ENCODE measurements around the gene DLG2. TPM values are rescaled to one million over a fixed set of nuclear protein-coding genes. Genes with fewer than 3 reads are reported as not detected.

DLG2 gene
- total RNA-seq, 1 experiment from 2014 or later, result 1.8 TPM

- no peak for DNase-seq
- Histone ChIP-seq H3K4me3 (ENCODE audit: insufficient read depth, low read depth, low read length) (no peak overlapping the region), H3K27me3 (ENCODE audit: control insufficient read depth, insufficient read depth, low read length) (no peaks in the 10 kb centered on the region), H3K36me3 (replicated peaks; ENCODE audit: control insufficient read depth, insufficient read depth, low read length) (no peaks in the 10 kb centered on the region)
Measured at GRCh38 chr11:84003181-84003580, 1624.0 kb downstream of the DLG2 start.

DNA sequence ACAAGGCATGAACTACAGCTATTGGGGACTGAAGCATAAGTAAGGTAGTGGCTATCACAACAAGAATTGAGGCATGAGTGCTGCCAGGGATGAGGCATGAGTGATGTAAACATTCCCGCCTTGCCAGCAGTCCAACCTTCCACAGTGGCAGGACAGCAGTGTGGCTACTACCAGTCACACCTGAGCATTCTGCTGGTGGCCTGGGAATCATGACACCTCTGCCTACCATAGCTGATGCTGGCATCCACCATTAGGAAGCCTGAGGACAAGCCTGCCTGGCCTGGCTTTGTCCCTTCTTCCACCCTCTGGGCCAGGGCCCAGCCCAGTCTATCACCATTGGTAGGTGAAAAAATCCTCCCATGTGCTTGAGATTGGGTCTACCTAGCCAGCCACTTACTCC, 1628.2 kb downstream of the DLG2 start:
- no peak for DNase-seq
- Histone ChIP-seq H3K4me3 (ENCODE audit: insufficient read depth, low read depth, low read length) (no peak overlapping the region), H3K36me3 (replicated peaks; ENCODE audit: control insufficient read depth, insufficient read depth, low read length) (no peaks in the 10 kb centered on the region), H3K27me3 (ENCODE audit: control insufficient read depth, insufficient read depth, low read length) (no peaks in the 10 kb centered on the region)

DNA sequence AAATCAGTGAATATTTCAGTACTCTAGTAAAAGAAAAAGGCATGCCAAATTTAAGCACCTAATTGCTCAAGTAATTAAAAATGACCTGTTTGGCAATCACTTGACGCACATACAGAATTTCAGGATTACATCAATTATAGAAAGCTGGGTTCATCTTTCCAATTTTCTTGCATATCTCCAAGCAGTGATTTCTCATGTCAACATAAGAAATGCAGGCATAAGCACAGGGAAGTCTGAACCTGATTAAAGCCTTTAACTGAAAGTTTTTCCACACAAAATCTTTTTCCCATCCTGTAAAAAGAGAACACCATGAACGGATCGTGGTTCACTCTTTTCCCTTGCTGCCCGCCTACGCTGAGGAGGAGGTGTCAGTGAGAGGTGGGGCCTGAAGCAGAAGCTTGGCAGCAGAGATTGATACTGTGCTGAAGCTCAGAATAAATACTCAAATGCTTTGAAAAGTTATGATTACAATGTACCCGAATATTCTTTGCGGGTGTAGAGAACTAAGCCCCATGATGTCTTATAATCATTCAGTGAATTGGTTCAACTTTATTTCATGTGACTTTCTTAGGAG, 1636.9 kb downstream of the DLG2 start:
- no peaks in the 10 kb centered on the region for H3K27me3 ChIP-seq (ENCODE audit: control insufficient read depth, insufficient read depth, low read length)
- no peaks in the 10 kb centered on the region for H3K36me3 ChIP-seq (replicated peaks; ENCODE audit: control insufficient read depth, insufficient read depth, low read length)
- H3K4me3 ChIP-seq (ENCODE audit: insufficient read depth, low read depth, low read length), result no peak overlapping the region
- no peak for DNase-seq

DNA sequence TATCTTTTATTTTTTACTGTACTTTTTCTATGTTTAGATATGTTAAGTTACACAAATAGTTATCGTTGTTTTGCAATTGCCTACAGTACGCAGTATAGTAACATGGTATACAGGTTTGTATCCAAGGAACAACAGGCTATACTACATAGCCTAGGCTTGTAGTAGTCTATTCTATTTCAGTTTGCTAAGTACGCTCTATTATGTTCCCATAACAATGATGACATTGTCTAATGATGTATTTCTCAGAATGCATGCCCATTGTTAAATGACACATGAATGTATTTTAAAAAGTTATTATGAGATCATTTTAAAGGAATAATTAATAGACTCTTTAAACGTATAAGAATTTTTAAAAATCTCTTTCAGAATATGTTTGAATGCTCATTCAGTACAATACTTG, 1644.3 kb downstream of the DLG2 start:
- no peaks in the 10 kb centered on the region for H3K27me3 ChIP-seq (ENCODE audit: control insufficient read depth, insufficient read depth, low read length)
- no peaks in the 10 kb centered on the region for H3K36me3 ChIP-seq (replicated peaks; ENCODE audit: control insufficient read depth, insufficient read depth, low read length)
- DNase-seq, result no peak
- H3K4me3 ChIP-seq (ENCODE audit: insufficient read depth, low read depth, low read length), result no peak overlapping the region

- H3K27me3 ChIP-seq (ENCODE audit: control insufficient read depth, insufficient read depth, low read length), result no peaks in the 10 kb centered on the region
- H3K4me3 ChIP-seq (ENCODE audit: insufficient read depth, low read depth, low read length), result no peak overlapping the region
- DNase-seq, result no peak
- no peaks in the 10 kb centered on the region for H3K36me3 ChIP-seq (replicated peaks; ENCODE audit: control insufficient read depth, insufficient read depth, low read length)
Measured at GRCh38 chr11:83979593-83979992, 1647.6 kb downstream of the DLG2 start.

DNA sequence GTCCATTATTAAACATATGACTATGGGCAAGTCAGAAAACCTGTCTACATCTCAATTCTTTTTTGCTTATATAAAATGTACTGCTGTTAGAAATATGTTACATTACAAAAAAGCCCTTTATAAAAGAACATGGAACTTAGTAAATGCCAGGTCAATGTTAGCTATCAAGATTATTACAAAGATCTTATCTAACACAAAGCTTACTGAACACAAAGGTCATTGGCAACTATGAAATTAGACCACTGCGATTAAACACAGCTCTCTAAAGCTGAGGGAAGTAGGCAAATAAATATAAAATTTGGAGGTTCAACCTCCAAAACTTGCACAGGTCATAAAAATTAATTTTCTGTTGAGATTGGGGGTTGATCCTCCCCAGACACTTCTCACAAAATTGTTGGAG, 1648.2 kb downstream of the DLG2 start:
- no peaks in the 10 kb centered on the region for H3K36me3 ChIP-seq (replicated peaks; ENCODE audit: control insufficient read depth, insufficient read depth, low read length)

DNA sequence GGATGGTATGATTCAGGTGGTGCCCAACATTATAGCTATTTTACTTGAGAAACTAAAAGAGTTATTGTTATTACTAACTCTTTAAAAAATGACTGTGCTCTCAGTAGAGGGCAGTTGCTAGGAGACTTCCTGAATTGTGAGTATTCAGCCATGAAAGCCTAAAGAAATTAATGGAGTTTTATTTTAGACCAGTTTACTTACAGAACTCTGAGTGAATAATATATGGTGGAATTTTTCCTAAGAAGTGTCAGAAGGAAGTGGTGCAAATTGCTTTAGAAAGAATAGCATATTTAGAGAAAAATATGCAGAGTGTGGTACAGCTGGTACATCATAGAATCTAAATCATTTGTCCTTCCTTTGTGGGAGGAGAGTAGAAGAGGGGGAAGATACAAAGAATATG, 1651.1 kb downstream of the DLG2 start:
- DNase-seq, result no peak
- H3K4me3 ChIP-seq (ENCODE audit: insufficient read depth, low read depth, low read length), result no peak overlapping the region
- H3K36me3 ChIP-seq (replicated peaks; ENCODE audit: control insufficient read depth, insufficient read depth, low read length), result no peaks in the 10 kb centered on the region
- H3K27me3 ChIP-seq (ENCODE audit: control insufficient read depth, insufficient read depth, low read length), result no peaks in the 10 kb centered on the region

More for the DNA sequence above, 1648.2 kb downstream of the DLG2 start:
- no peak overlapping the region for H3K4me3 ChIP-seq (ENCODE audit: insufficient read depth, low read depth, low read length)
- no peaks in the 10 kb centered on the region for H3K27me3 ChIP-seq (ENCODE audit: control insufficient read depth, insufficient read depth, low read length)
- no peak for DNase-seq

- DNase-seq, result no peak
- no peak overlapping the region for H3K4me3 ChIP-seq (ENCODE audit: insufficient read depth, low read depth, low read length)
- no peaks in the 10 kb centered on the region for H3K27me3 ChIP-seq (ENCODE audit: control insufficient read depth, insufficient read depth, low read length)
- no peaks in the 10 kb centered on the region for H3K36me3 ChIP-seq (replicated peaks; ENCODE audit: control insufficient read depth, insufficient read depth, low read length)
Measured at GRCh38 chr11:83972536-83972935, 1654.6 kb downstream of the DLG2 start.

DNA sequence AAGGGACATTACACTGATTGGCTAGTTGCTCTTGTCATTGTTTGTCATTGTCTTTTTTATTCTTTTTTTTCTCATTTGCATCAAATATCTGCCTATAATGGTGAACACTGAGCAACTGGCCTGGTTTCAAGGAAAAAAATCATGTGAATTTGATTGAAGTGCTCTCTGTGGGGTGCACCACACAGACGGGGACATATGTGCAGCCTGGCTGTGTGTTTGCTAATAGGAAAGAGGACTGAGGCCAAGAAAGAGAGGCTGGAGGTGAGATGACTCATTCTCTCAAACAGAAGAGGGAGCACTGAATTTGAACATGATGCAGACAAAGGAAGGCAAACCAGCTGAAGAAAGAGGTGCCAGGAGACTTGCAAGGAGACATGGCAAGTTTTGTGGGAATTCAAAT, 1656.1 kb downstream of the DLG2 start:
- H3K27me3 ChIP-seq (ENCODE audit: control insufficient read depth, insufficient read depth, low read length), result no peaks in the 10 kb centered on the region
- no peak for DNase-seq

DNA sequence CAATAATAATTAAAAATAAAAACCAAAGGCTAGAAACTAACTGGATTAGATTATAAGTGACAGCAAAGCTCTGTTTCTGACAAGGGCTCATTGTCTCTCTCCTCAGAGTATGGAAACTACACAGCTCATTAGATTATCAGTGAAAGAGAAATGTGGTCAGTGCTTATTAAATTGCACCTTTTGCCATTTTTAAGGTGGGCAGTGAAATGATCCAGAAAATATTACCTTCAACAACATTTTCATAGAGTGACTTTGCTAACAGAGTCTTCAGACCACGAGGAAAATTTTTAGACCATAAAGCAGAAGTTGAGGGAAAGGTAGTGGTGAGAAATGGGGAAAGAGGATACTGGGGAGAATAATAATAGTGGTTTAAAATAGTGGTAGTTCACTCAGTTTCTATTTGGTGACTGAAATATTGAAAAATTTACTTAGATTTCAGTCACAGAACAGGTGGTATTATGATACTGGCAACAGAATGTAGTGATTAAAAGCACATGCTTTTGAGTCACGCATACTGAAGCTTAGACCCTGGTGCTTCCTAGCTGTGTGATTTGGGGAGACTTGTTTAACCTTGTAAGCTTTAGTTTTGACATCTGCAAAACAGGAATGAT, 1657.0 kb downstream of the DLG2 start:
- no peak for DNase-seq
- H3K36me3 ChIP-seq (replicated peaks; ENCODE audit: control insufficient read depth, insufficient read depth, low read length), result no peaks in the 10 kb centered on the region
- H3K4me3 ChIP-seq (ENCODE audit: insufficient read depth, low read depth, low read length), result no peak overlapping the region
- no peaks in the 10 kb centered on the region for H3K27me3 ChIP-seq (ENCODE audit: control insufficient read depth, insufficient read depth, low read length)

More for the DNA sequence above, 1656.1 kb downstream of the DLG2 start:
- no peak overlapping the region for H3K4me3 ChIP-seq (ENCODE audit: insufficient read depth, low read depth, low read length)
- H3K36me3 ChIP-seq (replicated peaks; ENCODE audit: control insufficient read depth, insufficient read depth, low read length), result no peaks in the 10 kb centered on the region

DNA sequence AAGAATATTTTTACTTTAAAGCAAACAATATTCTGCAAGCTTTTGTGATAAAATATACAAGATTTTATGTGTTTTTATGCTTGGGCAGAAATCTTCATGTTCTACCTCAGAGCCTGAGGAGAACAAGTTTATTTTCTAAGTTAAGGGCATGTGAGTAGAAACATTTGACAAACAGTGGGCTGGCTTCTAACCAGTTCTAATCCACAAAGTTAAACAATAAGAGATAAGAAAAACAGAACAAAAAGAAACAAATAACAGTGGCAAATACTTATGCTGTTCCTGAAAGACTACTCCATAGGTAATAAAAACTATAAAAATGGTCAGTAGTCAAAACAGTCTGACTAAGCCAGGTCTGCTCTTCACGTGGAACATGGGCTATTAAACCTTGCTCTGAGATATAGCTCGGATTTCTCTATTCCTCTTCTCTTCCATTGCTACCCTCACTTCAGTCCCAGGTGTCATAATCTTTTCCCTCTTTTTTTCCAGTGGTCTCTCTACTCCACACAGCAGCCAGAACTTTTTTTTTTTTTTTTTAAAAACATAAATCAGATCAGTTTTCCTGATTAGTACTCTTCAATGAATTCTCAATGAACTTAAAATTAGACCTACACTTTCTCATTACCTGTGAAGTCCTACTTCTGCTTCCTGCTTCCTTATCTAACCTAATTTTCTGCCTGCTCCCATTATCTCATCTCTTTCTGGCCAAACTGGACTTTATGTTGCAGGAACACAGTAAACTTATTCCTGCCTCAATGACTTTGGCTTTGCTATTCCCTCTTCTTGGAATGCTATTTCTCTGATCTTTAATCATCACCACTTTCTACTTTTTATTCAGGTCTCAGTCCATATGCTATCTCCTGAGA, 1669.9 kb downstream of the DLG2 start:
- DNase-seq, result no peak
- Histone ChIP-seq H3K36me3 (replicated peaks; ENCODE audit: control insufficient read depth, insufficient read depth, low read length) (no peaks in the 10 kb centered on the region), H3K27me3 (ENCODE audit: control insufficient read depth, insufficient read depth, low read length) (no peaks in the 10 kb centered on the region), H3K4me3 (ENCODE audit: insufficient read depth, low read depth, low read length) (no peak overlapping the region)

GRCh38 chr11:83956119-83956697, 1670.9 kb downstream of the DLG2 start:
- no peak for DNase-seq
- Histone ChIP-seq H3K36me3 (replicated peaks; ENCODE audit: control insufficient read depth, insufficient read depth, low read length) (no peaks in the 10 kb centered on the region), H3K4me3 (ENCODE audit: insufficient read depth, low read depth, low read length) (no peak overlapping the region), H3K27me3 (ENCODE audit: control insufficient read depth, insufficient read depth, low read length) (no peaks in the 10 kb centered on the region)

- Histone ChIP-seq H3K36me3 (replicated peaks; ENCODE audit: control insufficient read depth, insufficient read depth, low read length) (no peaks in the 10 kb centered on the region), H3K4me3 (ENCODE audit: insufficient read depth, low read depth, low read length) (no peak overlapping the region), H3K27me3 (ENCODE audit: control insufficient read depth, insufficient read depth, low read length) (no peaks in the 10 kb centered on the region)
- DNase-seq, result no peak
Measured at GRCh38 chr11:83954780-83955179, 1672.4 kb downstream of the DLG2 start.

- no peak overlapping the region for H3K4me3 ChIP-seq (ENCODE audit: insufficient read depth, low read depth, low read length)
- no peak for DNase-seq
Measured at GRCh38 chr11:83951521-83951920, 1675.6 kb downstream of the DLG2 start.

DNA sequence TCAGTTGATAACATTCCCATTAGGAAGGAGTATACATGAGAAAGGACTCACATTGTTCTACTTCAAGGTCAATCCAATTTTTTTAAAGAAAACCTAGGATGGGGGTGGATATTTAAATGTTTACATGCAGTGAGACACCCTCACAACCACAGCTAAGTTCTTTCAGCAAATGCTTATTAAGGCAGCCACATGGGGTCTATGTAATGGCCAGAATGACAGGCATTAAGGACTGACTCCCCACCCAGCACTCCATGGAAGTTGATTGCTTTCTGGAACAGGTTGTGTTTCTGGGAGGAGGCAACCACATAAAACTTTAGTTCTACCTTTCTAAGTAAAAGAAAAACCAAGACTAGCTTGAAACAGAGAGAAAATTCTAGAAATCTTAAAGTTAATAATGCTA, 1678.9 kb downstream of the DLG2 start:
- no peak overlapping the region for H3K4me3 ChIP-seq (ENCODE audit: insufficient read depth, low read depth, low read length)
- peak; percentile 11 for DNase-seq
- no peaks in the 10 kb centered on the region for H3K36me3 ChIP-seq (replicated peaks; ENCODE audit: control insufficient read depth, insufficient read depth, low read length)
- H3K27me3 ChIP-seq (ENCODE audit: control insufficient read depth, insufficient read depth, low read length), result no peaks in the 10 kb centered on the region

More at GRCh38 chr11:83951521-83951920, 1675.6 kb downstream of the DLG2 start:
- Histone ChIP-seq H3K36me3 (replicated peaks; ENCODE audit: control insufficient read depth, insufficient read depth, low read length) (no peaks in the 10 kb centered on the region), H3K27me3 (ENCODE audit: control insufficient read depth, insufficient read depth, low read length) (no peaks in the 10 kb centered on the region)

All from H7 (cell line).